H9 (cell line): ENCODE data around the gene RASA3. TPM values are rescaled to one million over a fixed set of nuclear protein-coding genes. Genes with fewer than 3 reads are reported as not detected.

Source experiments
- DNase-seq: peaks from one replicate; pipeline ENCODE4 v3.0.0-alpha.2; 2017
- H2AFZ ChIP-seq: one replicate; pipeline ENCODE4 v1.6.1; 2013; ENCODE audit warnings: mild to moderate bottlenecking, low read length, control low read depth, moderate library complexity
- H2AK5ac ChIP-seq: 2 replicates; pipeline ENCODE4 v1.6.1; 2013; ENCODE audit warnings: low read length, control low read depth, mixed read lengths; ENCODE audit not compliant: insufficient read length
- H2BK120ac ChIP-seq: one replicate; pipeline ENCODE4 v1.6.1; 2013; ENCODE audit warnings: low read depth, mild to moderate bottlenecking, low read length, control low read depth, inconsistent platforms; ENCODE audit not compliant: poor library complexity, severe bottlenecking
- H2BK12ac ChIP-seq: 2 replicates; pipeline ENCODE4 v1.6.1; 2013; ENCODE audit warnings: low read length, control low read depth, mixed read lengths, low read depth; ENCODE audit not compliant: insufficient read length
- H2BK15ac ChIP-seq: 2 replicates; pipeline ENCODE4 v1.6.1; 2013; ENCODE audit warnings: low read depth, low read length, control low read depth
- H2BK20ac ChIP-seq: one replicate; pipeline ENCODE4 v1.6.1; 2013; ENCODE audit warnings: low read depth, mild to moderate bottlenecking, low read length, control low read depth, inconsistent platforms; ENCODE audit not compliant: poor library complexity, severe bottlenecking
- H2BK5ac ChIP-seq: 2 replicates; pipeline ENCODE4 v1.6.1; 2013; ENCODE audit warnings: low read length, control low read depth, mixed read lengths; ENCODE audit not compliant: insufficient read length
- H3K14ac ChIP-seq: 2 replicates; pipeline ENCODE4 v1.6.1; 2013; ENCODE audit warnings: low read length, control low read depth; ENCODE audit not compliant: insufficient read depth
- H3K18ac ChIP-seq: 2 replicates; pipeline ENCODE4 v1.6.1; 2013; ENCODE audit warnings: low read depth, mild to moderate bottlenecking, mixed read lengths, low read length, control low read depth; ENCODE audit not compliant: insufficient read length
- H3K23ac ChIP-seq: 2 replicates; pipeline ENCODE4 v1.6.1; 2013; ENCODE audit warnings: low read length, control low read depth, mixed read lengths, low read depth; ENCODE audit not compliant: insufficient read length
- H3K23me2 ChIP-seq: 2 replicates; pipeline ENCODE4 v1.6.1; 2013; ENCODE audit warnings: low read depth, mild to moderate bottlenecking, mixed read lengths, low read length, control low read depth; ENCODE audit not compliant: insufficient read length, poor library complexity, severe bottlenecking
- H3K27ac ChIP-seq: 2 replicates; pipeline ENCODE4 v1.5.1; 2013; ENCODE audit warnings: low read length, control low read depth, mixed read lengths, low read depth; ENCODE audit not compliant: insufficient read length
- H3K27me3 ChIP-seq: 2 replicates; pipeline ENCODE4 v1.6.1; 2013; ENCODE audit warnings: low read length, control low read depth, inconsistent platforms; ENCODE audit not compliant: insufficient read depth
- H3K4ac ChIP-seq: 2 replicates; pipeline ENCODE4 v1.6.1; 2013; ENCODE audit warnings: low read depth, mild to moderate bottlenecking, control low read depth, inconsistent platforms, low read length, moderate library complexity
- H3K4me1 ChIP-seq: 2 replicates; pipeline ENCODE4 v1.6.1; 2013; ENCODE audit warnings: low read length, control low read depth, inconsistent platforms; ENCODE audit not compliant: insufficient read depth
- H3K4me2 ChIP-seq: 2 replicates; pipeline ENCODE4 v1.6.1; 2013; ENCODE audit warnings: low read length, control low read depth, mixed read lengths; ENCODE audit not compliant: insufficient read length, insufficient read depth
- H3K56ac ChIP-seq: 2 replicates; pipeline ENCODE4 v1.6.1; 2013; ENCODE audit warnings: low read depth, mild to moderate bottlenecking, mixed read lengths, low read length, control low read depth; ENCODE audit not compliant: insufficient read length
- H3K79me1 ChIP-seq: 2 replicates; pipeline ENCODE4 v1.6.1; 2013; ENCODE audit warnings: low read depth, mild to moderate bottlenecking, moderate library complexity, low read length, control low read depth, inconsistent platforms; ENCODE audit not compliant: insufficient read depth, poor library complexity, severe bottlenecking
- H3K79me2 ChIP-seq: 2 replicates; pipeline ENCODE4 v1.6.1; 2013; ENCODE audit warnings: low read length, control low read depth, inconsistent platforms; ENCODE audit not compliant: insufficient read depth
- H3K9ac ChIP-seq: 2 replicates; pipeline ENCODE4 v1.6.1; 2013; ENCODE audit warnings: low read length, control low read depth, mixed read lengths; ENCODE audit not compliant: insufficient read length; ENCODE audit errors: extremely low read depth
- H3K9me3 ChIP-seq: one replicate; pipeline ENCODE4 v1.6.1; 2013; ENCODE audit warnings: low read depth, low read length, inconsistent platforms; ENCODE audit not compliant: control insufficient read depth
- H3T11ph ChIP-seq: one replicate; pipeline ENCODE4 v1.6.1; 2013; ENCODE audit warnings: mild to moderate bottlenecking, low read length, control low read depth, inconsistent platforms
- H4K20me1 ChIP-seq: one replicate; pipeline ENCODE4 v1.6.1; 2013; ENCODE audit not compliant: control insufficient read depth, insufficient read length, insufficient read depth
- H4K5ac ChIP-seq: 2 replicates; pipeline ENCODE4 v1.6.1; 2013; ENCODE audit warnings: low read depth, mild to moderate bottlenecking, mixed read lengths, low read length, control low read depth; ENCODE audit not compliant: insufficient read length
- H4K8ac ChIP-seq: replicated peaks from 2 replicates; pipeline ENCODE4 v1.6.1; 2013; ENCODE audit warnings: low read length, control low read depth, mixed read lengths, low read depth; ENCODE audit not compliant: insufficient read length
- H4K91ac ChIP-seq: 2 replicates; pipeline ENCODE4 v1.6.1; 2013; ENCODE audit warnings: low read depth, mild to moderate bottlenecking, moderate library complexity, mixed read lengths, low read length, control low read depth; ENCODE audit not compliant: insufficient read length
- H3K27ac Mint-ChIP-seq, 3 experiments: 2 replicates in 2 of 3; 3 replicates in 1 of 3; pipeline ENCODE4 v1.8.0; 2020 to 2021; ENCODE audit warnings: mixed read lengths in 3 of 3, mild to moderate bottlenecking in 1 of 3, moderate library complexity in 1 of 3
- H3K27me3 Mint-ChIP-seq: 2 replicates; pipeline ENCODE4 v1.8.0; 2021; ENCODE audit warnings: low read depth, mild to moderate bottlenecking, moderate library complexity, mixed read lengths
- H3K36me3 Mint-ChIP-seq, 3 experiments: 2 replicates in 2 of 3; 3 replicates in 1 of 3; pipeline ENCODE4 v1.8.0; 2020 to 2021; ENCODE audit warnings: low read depth in 3 of 3, mixed read lengths in 3 of 3; ENCODE audit not compliant: insufficient read depth in 1 of 3
- H3K4me1 Mint-ChIP-seq, 2 experiments: 2 replicates each; pipeline ENCODE4 v1.8.0; 2020; ENCODE audit warnings: mixed read lengths in 2 of 2
- H3K4me3 Mint-ChIP-seq, 2 experiments: 2 replicates in 1 of 2; 3 replicates in 1 of 2; pipeline ENCODE4 v1.8.0; 2020 to 2021; ENCODE audit warnings: mild to moderate bottlenecking in 2 of 2, mixed read lengths in 2 of 2, moderate library complexity in 1 of 2
- H3K9me3 Mint-ChIP-seq, 2 experiments: 2 replicates in 1 of 2; 3 replicates in 1 of 2; pipeline ENCODE4 v1.8.0; 2020; ENCODE audit warnings: mild to moderate bottlenecking in 2 of 2, mixed read lengths in 2 of 2, moderate library complexity in 1 of 2
- CTCF ChIP-seq: fragments of 200-600 bp; sonication (generic); conservative IDR thresholded peaks from 3 replicates; pipeline ENCODE4 v1.8.0; 2021; ENCODE audit warnings: antibody characterized with exemption, mild to moderate bottlenecking
- WGBS: extraction: QIAGEN DNeasy Blood & Tissue Kit; methylation state at CpG from one replicate; pipeline ENCODE4 v1.1.7; 2013; ENCODE audit warnings: missing lambda C conversion rate, low lambda C conversion rate, mixed read lengths; ENCODE audit not compliant: insufficient read length; ENCODE audit errors: extremely low coverage; 5-methylcytosine and 5-hydroxymethylcytosine counted together
- total RNA-seq: library from RNA; stranded (reverse); gene quantifications from 2 replicates; pipeline ENCODE4 v1.2.1, GENCODE V29; 2021

The RASA3 gene
- total RNA-seq, 1 experiment from 2014 or later = 12.3 TPM

GRCh38 chr13:114021464-114022308 is 110.7 kb downstream of the RASA3 start:
- Histone ChIP-seq H3K9me3 (no peaks in the 10 kb centered on the region), H3K4me1 (no peaks in the 10 kb centered on the region; the same call in 1 of the 2 replicates), H2BK20ac (no peak overlapping the region), H4K91ac (no peak overlapping the region), H3K23ac (no peak overlapping the region), H3K14ac (no peak overlapping the region; the same call in 1 of the 2 replicates), H3T11ph (no peak overlapping the region), H4K8ac (no peak overlapping the region), H2AK5ac (no peak overlapping the region), H2AFZ (no peak overlapping the region), H4K20me1 (no peaks in the 10 kb centered on the region), H3K9ac (no peak overlapping the region), H2BK15ac (no peak overlapping the region), H3K56ac (no peak overlapping the region), H3K27me3 (no peaks in the 10 kb centered on the region), H4K5ac (no peak overlapping the region), H2BK5ac (no peak overlapping the region), H3K79me1 (no peaks in the 10 kb centered on the region), H3K23me2 (no peaks in the 10 kb centered on the region), H2BK12ac (no peak overlapping the region), H3K18ac (no peak overlapping the region), H2BK120ac (no peak overlapping the region), H3K4ac (no peak overlapping the region), H3K79me2 (no peaks in the 10 kb centered on the region), H3K4me2 (no peak overlapping the region), H3K27ac (no peak overlapping the region)
- peak; percentile 27; the same call in 1 of the 3 replicates for TF ChIP-seq CTCF
- Mint-ChIP-seq H3K27me3 (no peaks in the 10 kb centered on the region), H3K36me3 (peaks cover 0 to 11% (median 4%) of the 10 kb centered on the region in 3 experiments; a peak in 5 of 7 replicates), H3K4me3 (no peak overlapping the region), H3K27ac (peak overlapping the region; percentile 60 to 81 (median 75); a peak in 4 of 7 replicates), H3K4me1 (peaks cover 3 to 34% of the 10 kb centered on the region in 2 experiments; a peak in 3 of 4 replicates), H3K9me3 (no peaks in the 10 kb centered on the region)
- no peak for DNase-seq
- no CpG with 5 or more reads among the region's 25 CpGs for WGBS
